HG03342 (cell line): ENCODE results near the gene ZNF582.

Source experiments
- ATAC-seq: cut with Tn5 transposase; IDR thresholded peaks from one replicate; pipeline ENCODE4 v1.9.1; 2021; ENCODE audit warnings: mild to moderate bottlenecking, moderate library complexity; ENCODE audit not compliant: unreplicated experiment

Gene ZNF582

GRCh38 chr19:56393119-56394012 lies at the start of gene ZNF582:
TSS of gene ZNF582 (minus strand) at chr19:56393534. CDS start at chr19:56391752, 1,782 bp downstream.
- ATAC-seq: peak; percentile 90

GRCh38 chr19:56441206-56441792 lies 48.0 kb upstream of the ZNF582 start:
- ATAC-seq: no peak

- no peak for ATAC-seq
Observed at GRCh38 chr19:56423985-56424353, 30.6 kb upstream of the ZNF582 start.

GRCh38 chr19:56423276-56423984 lies 30.1 kb upstream of the ZNF582 start:
- ATAC-seq: no peak

GRCh38 chr19:56405062-56405461 lies 11.7 kb upstream of the ZNF582 start:
- ATAC-seq: no peak

- no peak for ATAC-seq
Observed at GRCh38 chr19:56404705-56405056, 11.3 kb upstream of the ZNF582 start.

- peak; percentile 87 for ATAC-seq
Observed at GRCh38 chr19:56403764-56404704, 10.7 kb upstream of the ZNF582 start, which contains the start of gene ZNF583. TSS of gene ZNF583 (plus strand) at chr19:56404332. CDS start at chr19:56407115, 2,783 bp downstream.

- peak; percentile 7 for ATAC-seq
Observed at GRCh38 chr19:56403261-56403660, 9.9 kb upstream of the ZNF582 start.

GRCh38 chr19:56400485-56400884 lies 7.2 kb upstream of the ZNF582 start:
- ATAC-seq: no peak

- no peak for ATAC-seq
Observed at GRCh38 chr19:56398809-56399208, 5.5 kb upstream of the ZNF582 start.

- ATAC-seq: no peak
Observed at GRCh38 chr19:56383826-56384605, 9.3 kb downstream of the ZNF582 start.

- ATAC-seq: no peak
Observed at GRCh38 chr19:56377105-56377924, 16.0 kb downstream of the ZNF582 start.

GRCh38 chr19:56372281-56372680 lies 21.1 kb downstream of the ZNF582 start:
- no peak for ATAC-seq

GRCh38 chr19:56369886-56370676 lies 23.3 kb downstream of the ZNF582 start:
- ATAC-seq: no peak

GRCh38 chr19:56367829-56368711 lies 25.3 kb downstream of the ZNF582 start:
- peak; percentile 77 for ATAC-seq

GRCh38 chr19:56360841-56361240 lies 32.5 kb downstream of the ZNF582 start:
- no peak for ATAC-seq

GRCh38 chr19:56356944-56357343 lies 36.4 kb downstream of the ZNF582 start:
- no peak for ATAC-seq
